AG09319 (cell line): ENCODE results near the gene SYNGR4.

Experiments used
- DNase-seq: peaks from one replicate; pipeline ENCODE4 v3.0.0-alpha.2; 2010; ENCODE audit warnings: low read depth; ENCODE audit errors: extremely low read depth
- CTCF ChIP-seq: IDR thresholded peaks from 2 replicates; pipeline ENCODE4 v1.5.1; 2011; ENCODE audit warnings: low read depth, mild to moderate bottlenecking, inconsistent platforms, low read length, moderate library complexity

The SYNGR4 gene

GRCh38 chr19:48344892-48345291, 19.3 kb upstream of the SYNGR4 start:
- no peak for DNase-seq
- TF ChIP-seq CTCF = no peak

GRCh38 chr19:48346191-48346590, 18.0 kb upstream of the SYNGR4 start:
- TF ChIP-seq CTCF = no peak
- DNase-seq = no peak

GRCh38 chr19:48348045-48348444, 16.1 kb upstream of the SYNGR4 start:
- peak; percentile 42 for DNase-seq
- no peak for TF ChIP-seq CTCF

- TF ChIP-seq CTCF = no peak
- no peak for DNase-seq
Observed at GRCh38 chr19:48348737-48349136, 15.4 kb upstream of the SYNGR4 start.

GRCh38 chr19:48350856-48351255, 13.3 kb upstream of the SYNGR4 start:
- TF ChIP-seq CTCF = no peak
- DNase-seq = no peak

GRCh38 chr19:48351341-48351752, 12.8 kb upstream of the SYNGR4 start:
- DNase-seq = no peak
- TF ChIP-seq CTCF = peak; percentile 68

- no peak for TF ChIP-seq CTCF
- DNase-seq = no peak
Observed at GRCh38 chr19:48353677-48354076, 10.5 kb upstream of the SYNGR4 start.
